HG03457 (cell line): Measurements from ENCODE around the gene SLC11A2.
"Not testable (repeated sequence)": the region's sequence is repeated elsewhere in the genome, so short reads cannot be mapped to it uniquely, and the experiment has no call there.

Source experiments
- ATAC-seq: cut with Tn5 transposase; IDR thresholded peaks from one replicate; pipeline ENCODE4 v1.9.1; 2021; ENCODE audit warnings: moderate number of reproducible peaks; ENCODE audit not compliant: unreplicated experiment

SLC11A2 gene

GRCh38 chr12:50991291-50991690 lies 34.9 kb downstream of the SLC11A2 start:
- ATAC-seq, result no peak

- ATAC-seq, result no peak
Measured at GRCh38 chr12:50990791-50991190, 35.4 kb downstream of the SLC11A2 start.

- no peak for ATAC-seq
Measured at GRCh38 chr12:50990147-50990727, 35.9 kb downstream of the SLC11A2 start.

- no peak for ATAC-seq
Measured at GRCh38 chr12:50988871-50989270, 37.3 kb downstream of the SLC11A2 start.

GRCh38 chr12:50988051-50988450 lies 38.1 kb downstream of the SLC11A2 start:
- ATAC-seq, result no peak

- ATAC-seq, result no peak
Measured at GRCh38 chr12:50986966-50987737, 39.0 kb downstream of the SLC11A2 start.

GRCh38 chr12:50985322-50985721 lies 40.9 kb downstream of the SLC11A2 start:
- no peak for ATAC-seq

GRCh38 chr12:50984586-50985298 lies 41.4 kb downstream of the SLC11A2 start:
- ATAC-seq, result no peak

- no peak for ATAC-seq
Measured at GRCh38 chr12:50981319-50982239, 44.6 kb downstream of the SLC11A2 start.

- no peak for ATAC-seq
Measured at GRCh38 chr12:50980545-50980944, 45.6 kb downstream of the SLC11A2 start.

GRCh38 chr12:50979369-50980052 lies 46.7 kb downstream of the SLC11A2 start:
- no peak for ATAC-seq

- ATAC-seq, result no peak
Measured at GRCh38 chr12:50971946-50972345, 54.2 kb downstream of the SLC11A2 start.

GRCh38 chr12:50964432-50964831 lies 61.8 kb downstream of the SLC11A2 start:
- ATAC-seq, result no peak

GRCh38 chr12:50961708-50962107 lies 64.5 kb downstream of the SLC11A2 start:
- no peak for ATAC-seq

GRCh38 chr12:50960130-50960529 lies 66.1 kb downstream of the SLC11A2 start:
- no peak for ATAC-seq

- ATAC-seq, result no peak
Measured at GRCh38 chr12:50955697-50956096, 70.5 kb downstream of the SLC11A2 start.

GRCh38 chr12:50955288-50955687 lies 70.9 kb downstream of the SLC11A2 start:
- ATAC-seq, result no peak

GRCh38 chr12:50954789-50955188 lies 71.4 kb downstream of the SLC11A2 start:
- not testable (repeated sequence) for ATAC-seq

- ATAC-seq, result no peak
Measured at GRCh38 chr12:50953047-50953446, 73.1 kb downstream of the SLC11A2 start.

GRCh38 chr12:50952510-50952909 lies 73.7 kb downstream of the SLC11A2 start, which contains the start of gene HIGD1C:
Gene HIGD1C, plus strand, starts transcription at chr12:50952544. Its CDS starts 1,455 bp downstream, at chr12:50953999.
- no peak for ATAC-seq
